HepG2 (cell line): ENCODE data around the gene TNFAIP8L1. TPM values are rescaled to one million over a fixed set of nuclear protein-coding genes. Genes with fewer than 3 reads are reported as not detected.

ENCODE experiments used
- ATAC-seq: fragments of 200-7000 bp; cut with Tn5 transposase; 3 replicates; pipeline ENCODE4 v1.9.1; 2020; ENCODE audit warnings: mild to moderate bottlenecking, moderate library complexity
- BruUV-seq: library from RNA; stranded (reverse); fragments of 400-500 nt; replicated peaks from 2 replicates; lab custom pipeline; 2021; lab: Mats Ljungman, UMichigan
- CTCF ChIA-PET: fragments of 300-600 bp; formaldehyde crosslinking; extraction: SDS; loops from one replicate; lab custom pipeline; 2021; ENCODE audit warnings: low total read pairs, inconsistent platforms, low intra/inter-chr PET ratio; lab: Yijun Ruan, JAX
- POLR2A ChIA-PET: fragments of 350-600 bp; sonication (Branson Sonifier 250); formaldehyde crosslinking; loops from one replicate; lab custom pipeline; 2020; ENCODE audit warnings: antibody characterized with exemption, inconsistent platforms; lab: Yijun Ruan, JAX
- DNase-seq: peaks from one replicate; pipeline ENCODE4 v3.0.0-alpha.2; 2015; ENCODE audit warnings: low spot score
- FAIRE-seq: peaks from 3 replicates; lab custom pipeline; 2011; peaks lifted over from hg19 to GRCh38; lab: Jason Lieb, UNC
- H2AFZ ChIP-seq: one replicate; pipeline ENCODE4 v1.6.1; 2011; ENCODE audit warnings: low read length, inconsistent platforms
- H3K27ac ChIP-seq: fragments of 300-600 bp; 3 replicates; pipeline ENCODE4 v1.8.0; 2011; ENCODE audit warnings: mixed run types, mild to moderate bottlenecking, mixed read lengths, low read length, inconsistent platforms; ENCODE audit not compliant: insufficient read depth; ENCODE audit errors: extremely low read length
- H3K27me3 ChIP-seq, 2 experiments: fragments of 200-600 bp in 1 of 2; 2 replicates in 1 of 2; 3 replicates in 1 of 2; pipeline versions ENCODE4 v1.6.0 to v1.8.0; 2011; ENCODE audit warnings: low read length in 2 of 2, mild to moderate bottlenecking in 2 of 2, moderate library complexity in 2 of 2, inconsistent platforms in 1 of 2; ENCODE audit not compliant: insufficient read depth in 2 of 2, control insufficient read depth in 1 of 2
- H3K36me3 ChIP-seq, 2 experiments: fragments of 200-600 bp in 1 of 2; replicated peaks in 1 of 2; 2 replicates in 1 of 2; 3 replicates in 1 of 2; pipeline versions ENCODE4 v1.5.1 to v1.8.0; 2011; ENCODE audit warnings: low read length in 2 of 2, inconsistent platforms in 1 of 2; ENCODE audit not compliant: insufficient read depth in 2 of 2, control insufficient read depth in 1 of 2
- H3K4me1 ChIP-seq: 2 replicates; pipeline ENCODE4 v1.5.1; 2012; ENCODE audit warnings: low read length, inconsistent platforms; ENCODE audit not compliant: insufficient read depth
- H3K4me2 ChIP-seq: 2 replicates; pipeline ENCODE4 v1.6.0; 2011; ENCODE audit warnings: low read depth, low read length, inconsistent platforms
- H3K4me3 ChIP-seq, 3 experiments: fragments of 200-600 bp in 1 of 3; sonication (generic), shearing (Covaris generic) in 1 of 3; replicated peaks in 1 of 3; 2 replicates each; pipeline ENCODE4 v1.5.1; 2011 to 2016; ENCODE audit warnings: low read length in 3 of 3, inconsistent platforms in 2 of 3, low read depth in 2 of 3, mild to moderate bottlenecking in 2 of 3, control low read depth in 1 of 3, mixed read lengths in 1 of 3; ENCODE audit not compliant: insufficient read depth in 1 of 3
- H3K79me2 ChIP-seq: one replicate; pipeline ENCODE4 v1.6.1; 2011; ENCODE audit warnings: low read length, inconsistent platforms; ENCODE audit not compliant: insufficient read depth
- H3K9ac ChIP-seq: 2 replicates; pipeline ENCODE4 v1.6.0; 2011; ENCODE audit warnings: mild to moderate bottlenecking, low read depth, low read length, inconsistent platforms; ENCODE audit not compliant: insufficient read depth
- H3K9me3 ChIP-seq: 2 replicates; pipeline ENCODE4 v1.5.1; 2012; ENCODE audit warnings: mild to moderate bottlenecking, low read length
- H4K20me1 ChIP-seq: 2 replicates; pipeline ENCODE4 v1.6.0; 2011; ENCODE audit warnings: inconsistent platforms, mild to moderate bottlenecking, low read length, moderate library complexity; ENCODE audit not compliant: insufficient read depth
- ATF6 ChIP-seq: sonication (generic); formaldehyde crosslinking; conservative IDR thresholded peaks from 2 replicates; pipeline ENCODE4 v1.4.0; 2020; ENCODE audit warnings: missing genetic modification reagents
- HMGA1 ChIP-seq: sonication (generic); formaldehyde crosslinking; conservative IDR thresholded peaks from 2 replicates; pipeline ENCODE4 v1.4.0; 2020; ENCODE audit warnings: missing genetic modification reagents
- HMGXB4 ChIP-seq, 2 experiments: sonication (generic) in 1 of 2; formaldehyde crosslinking in 1 of 2; IDR thresholded peaks; 2 replicates each; pipeline versions ENCODE4 v1.4.0 to v1.6.1; 2018 to 2020; ENCODE audit warnings: missing genetic modification reagents in 2 of 2, borderline replicate concordance in 1 of 2, low read depth in 1 of 2, mild to moderate bottlenecking in 1 of 2, missing biosample characterization in 1 of 2
- RBFOX2 ChIP-seq: fragments of 200-400 bp; formaldehyde crosslinking; IDR thresholded peaks from 2 replicates; pipeline ENCODE4 v1.6.1; 2017; ENCODE audit warnings: low read depth, mild to moderate bottlenecking, low read length
- SKIL ChIP-seq: sonication (generic); formaldehyde crosslinking; IDR thresholded peaks from 2 replicates; pipeline ENCODE4 v1.8.0; 2022; ENCODE audit warnings: missing genetic modification reagents, mild to moderate bottlenecking, moderate library complexity, borderline replicate concordance
- ZBTB33 ChIP-seq: sonication (generic); formaldehyde crosslinking; IDR thresholded peaks from 2 replicates; pipeline ENCODE4 v1.4.0; 2020; ENCODE audit warnings: missing genetic modification reagents
- whole genome bisulfite sequencing: methylation state at CpG from one replicate; pipeline ENCODE4 v1.1.6; 2017; ENCODE audit warnings: low lambda C conversion rate; 5-methylcytosine and 5-hydroxymethylcytosine counted together
- in situ Hi-C: cut with HindIII; loops from 2 replicates; pipeline ENCODE4 v1.10.0; 2017; ENCODE audit warnings: low pct_unique_long_range_greater_than_20kb; ENCODE audit not compliant: extremely low pct_ligation_motif_present
- intact Hi-C: fragments of 100-400 bp; cut with micrococcal nuclease; formaldehyde crosslinking; loops from one replicate; pipeline ENCODE4 v1.10.0; 2022; ENCODE audit not compliant: unreplicated experiment
- polyA plus RNA-seq, 8 experiments: library from polyadenylated mRNA; depleted of rRNA in 3 of 8; stranded (reverse) in 7 of 8; unstranded in 1 of 8; fragments of >200 nt; fragmentation: Illumina TruSeq in 4 of 8; extraction: Trizol in 4 of 8; gene quantifications; 2 replicates each; pipeline versions ENCODE4 v1.2.1 to v1.2.3, GENCODE V29; 2011 to 2016; ENCODE audit warnings: low read depth in 4 of 8, missing spikeins in 1 of 8, mixed read lengths in 1 of 8; ENCODE audit not compliant: insufficient read depth in 1 of 8
- total RNA-seq, 5 experiments: library from RNA; depleted of rRNA; stranded (reverse); fragments of >200 nt; fragmentation: Illumina TruSeq; extraction: Trizol; gene quantifications; 2 replicates each; pipeline ENCODE4 v1.2.3, GENCODE V29; 2016; ENCODE audit warnings: low read depth in 1 of 5

The TNFAIP8L1 gene
- total and polyA plus RNA-seq, 2 of the 13 experiments (the other 11 are each of a cell fraction or from before 2014, with no cell fraction given) = 13.4 to 21.4 TPM

GRCh38 chr19:4657262-4657661, 17.9 kb downstream of the TNFAIP8L1 start (continued):
- no peak for TF ChIP-seq HMGXB4 (CRISPR knock-in tag; IDR thresholded peaks at IDR 0.05; ENCODE audit: borderline replicate concordance in 1 of 2, low read depth in 1 of 2)
- no peak for TF ChIP-seq ATF6 (CRISPR knock-in tag)
- TF ChIP-seq SKIL (CRISPR knock-in tag) = no peak
- peak; percentile 26; the same call in 1 of the 2 replicates for TF ChIP-seq RBFOX2

DNA sequence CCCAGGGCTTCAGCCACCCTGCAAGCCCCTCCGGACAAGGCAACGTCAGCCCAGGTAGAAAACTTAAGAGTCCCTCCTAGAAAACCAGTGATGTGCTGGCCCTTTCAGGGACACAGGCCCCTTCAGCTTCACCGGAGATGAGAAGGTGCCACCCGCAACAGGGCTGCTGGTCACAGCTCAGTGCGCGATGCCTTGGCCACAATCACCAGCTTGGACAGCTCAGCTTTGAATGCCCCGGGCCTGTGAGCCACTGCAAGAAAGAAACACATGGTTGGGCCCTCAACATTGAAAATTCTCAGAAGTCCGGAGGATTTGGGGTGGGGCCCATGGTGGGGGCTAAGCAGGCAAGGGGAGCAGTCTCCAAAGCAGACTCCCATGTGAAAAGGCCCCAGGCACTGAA, 18.5 kb downstream of the TNFAIP8L1 start:
- ATAC-seq = no peak
- 89% methylated on average over 4 of the region's 8 CpGs for WGBS
- DNase-seq = no peak
- no peaks in the 10 kb centered on the region for H3K79me2 ChIP-seq
- TF ChIP-seq HMGA1 (CRISPR knock-in tag) = no peak
- TF ChIP-seq ZBTB33 = peak; percentile 48; the same call in 1 of the 2 replicates
- TF ChIP-seq, all 625 proteins: peak for 1
- Histone ChIP-seq H3K27ac (no peak overlapping the region), H3K4me2 (no peak overlapping the region), H3K4me3 (no peak overlapping the region), H3K4me1 (peaks cover 17% of the 10 kb centered on the region), H3K27me3 (no peaks in the 10 kb centered on the region), H3K9me3 (no peaks in the 10 kb centered on the region), H3K36me3 (peaks cover 25 to 57% of the 10 kb centered on the region in 2 experiments), H2AFZ (no peak overlapping the region), H3K9ac (no peak overlapping the region), H4K20me1 (peaks cover 9% of the 10 kb centered on the region; the same call in 1 of the 2 replicates)
- ChIA-PET POLR2A (interaction anchor here (1.0 kb wide), 1 partner anchor 9 kb away, joined by 3 read pairs; no protein-coding TSS in a partner anchor), CTCF (no interaction called here)
- no peak for FAIRE-seq
- BruUV-seq = no TSS peak
- intact Hi-C loops (no loop called here), in situ Hi-C loops (no loop called here)
